BE2C (cell line): Measurements from ENCODE around the gene ECSIT.
"Not testable (repeated sequence)": the region's sequence is repeated elsewhere in the genome, so short reads cannot be mapped to it uniquely, and the experiment has no call there.

Source experiments
- DNase-seq: peaks from one replicate; pipeline ENCODE4 v3.0.0-alpha.2; 2020
- H3K27me3 ChIP-seq: fragments of 250-450 bp; sonication (Bioruptor Pico); 2 replicates; pipeline ENCODE4 v1.5.1; 2020; ENCODE audit warnings: mild to moderate bottlenecking
- H3K36me3 ChIP-seq: fragments of 250-450 bp; sonication (Bioruptor Pico); 2 replicates; pipeline ENCODE4 v1.5.1; 2020; ENCODE audit warnings: mild to moderate bottlenecking
- H3K4me1 ChIP-seq: fragments of 250-450 bp; sonication (Bioruptor Pico); 2 replicates; pipeline ENCODE4 v1.5.1; 2020
- H3K4me3 ChIP-seq: 2 replicates; pipeline ENCODE4 v1.5.1; 2011; ENCODE audit warnings: low read depth, low read length
- H3K9me3 ChIP-seq: fragments of 250-450 bp; sonication (Bioruptor Pico); 2 replicates; pipeline ENCODE4 v1.5.1; 2020
- CTCF ChIP-seq: IDR thresholded peaks from 2 replicates; pipeline ENCODE4 v1.5.1; 2012; ENCODE audit warnings: mild to moderate bottlenecking, low read depth, low read length

Gene ECSIT

GRCh38 chr19:11570039-11570462, 41.1 kb upstream of the ECSIT start:
- Histone ChIP-seq H3K4me3 (no peak overlapping the region), H3K36me3 (no peaks in the 10 kb centered on the region), H3K9me3 (no peaks in the 10 kb centered on the region), H3K4me1 (no peaks in the 10 kb centered on the region), H3K27me3 (no peaks in the 10 kb centered on the region)
- no peak for TF ChIP-seq CTCF
- no peak for DNase-seq

- Histone ChIP-seq H3K4me1 (no peaks in the 10 kb centered on the region), H3K4me3 (no peak overlapping the region), H3K36me3 (no peaks in the 10 kb centered on the region), H3K27me3 (no peaks in the 10 kb centered on the region), H3K9me3 (no peaks in the 10 kb centered on the region)
- no peak for TF ChIP-seq CTCF
- DNase-seq, result no peak
These were observed 37.2 kb upstream of the ECSIT start for GRCh38 chr19:11566164-11566563.

GRCh38 chr19:11565649-11565980, 36.7 kb upstream of the ECSIT start:
- not testable (repeated sequence) for H3K4me3 ChIP-seq, H3K4me1 ChIP-seq, H3K27me3 ChIP-seq, H3K9me3 ChIP-seq, DNase-seq, H3K36me3 ChIP-seq

- H3K4me1 ChIP-seq, DNase-seq: not testable (repeated sequence)
These were observed 35.3 kb upstream of the ECSIT start for GRCh38 chr19:11564082-11564807.

GRCh38 chr19:11563532-11563931, 34.6 kb upstream of the ECSIT start:
- TF ChIP-seq CTCF, result no peak
- Histone ChIP-seq H3K4me3 (no peak overlapping the region), H3K27me3 (no peaks in the 10 kb centered on the region), H3K9me3 (no peaks in the 10 kb centered on the region), H3K36me3 (no peaks in the 10 kb centered on the region), H3K4me1 (peaks cover 2% of the 10 kb centered on the region; the same call in 1 of the 2 replicates)
- no peak for DNase-seq

More at GRCh38 chr19:11564082-11564807, 35.3 kb upstream of the ECSIT start:
- not testable (repeated sequence) for H3K36me3 ChIP-seq, H3K9me3 ChIP-seq, H3K27me3 ChIP-seq, H3K4me3 ChIP-seq

GRCh38 chr19:11560404-11561051, 31.6 kb upstream of the ECSIT start:
- H3K4me3 ChIP-seq, result no peak overlapping the region
- peaks cover 2% of the 10 kb centered on the region; the same call in 1 of the 2 replicates for H3K36me3 ChIP-seq
- H3K4me1 ChIP-seq, result peaks cover 8% of the 10 kb centered on the region; the same call in 1 of the 2 replicates
- no peaks in the 10 kb centered on the region for H3K9me3 ChIP-seq
- peak; percentile 80 for TF ChIP-seq CTCF
- peak; percentile 87 for DNase-seq
- H3K27me3 ChIP-seq, result no peaks in the 10 kb centered on the region
